Measurements from ENCODE around the gene FAM229A. TPM values are rescaled to one million over a fixed set of nuclear protein-coding genes. Genes with fewer than 3 reads are reported as not detected.

FAM229A gene
- total RNA-seq, 1 experiment from 2014 or later = 9.4 TPM

- no peak for ATAC-seq
- CTCF ChIA-PET = no interaction called here
- Mint-ChIP-seq H3K4me1 (no peaks in the 10 kb centered on the region), H3K27me3 (ENCODE audit: low read depth) (no peaks in the 10 kb centered on the region), H3K27ac (no peak overlapping the region), H3K36me3 (peaks cover 56% of the 10 kb centered on the region), H3K4me3 (no peak overlapping the region), H3K9me3 (no peaks in the 10 kb centered on the region)
- no peak for DNase-seq (ENCODE audit: low spot score)
- TF ChIP-seq CDX4 (CRISPR knock-in tag; IDR thresholded peaks at IDR 0.05; ENCODE audit: borderline replicate concordance) (no peak), ATF2 (CRISPR knock-in tag; IDR thresholded peaks at IDR 0.05; ENCODE audit: borderline replicate concordance, low read depth) (no peak), ATF1 (CRISPR knock-in tag; IDR thresholded peaks at IDR 0.05) (no peak), PREB (CRISPR knock-in tag; IDR thresholded peaks at IDR 0.05; ENCODE audit: borderline replicate concordance) (no peak), ERG (CRISPR knock-in tag; IDR thresholded peaks at IDR 0.05) (no peak), FOXP1 (CRISPR knock-in tag; IDR thresholded peaks at IDR 0.05; ENCODE audit: borderline replicate concordance) (no peak), GRHL2 (CRISPR knock-in tag; IDR thresholded peaks at IDR 0.05; ENCODE audit: insufficient replicate concordance, severe bottlenecking) (no peak), SOX15 (CRISPR knock-in tag; IDR thresholded peaks at IDR 0.05) (no peak), JUN (CRISPR knock-in tag; IDR thresholded peaks at IDR 0.05) (no peak), NR1H2 (CRISPR knock-in tag; IDR thresholded peaks at IDR 0.05) (no peak), ELF4 (CRISPR knock-in tag; IDR thresholded peaks at IDR 0.05; ENCODE audit: low read depth) (no peak), SP1 (CRISPR knock-in tag; conservative IDR thresholded peaks at IDR 0.05) (no peak), MYBL2 (CRISPR knock-in tag; IDR thresholded peaks at IDR 0.05) (no peak), ZNF138 (CRISPR knock-in tag; conservative IDR thresholded peaks at IDR 0.05) (no peak)
- POLR2A ChIA-PET = no interaction called here
These were observed 11.8 kb upstream of the FAM229A start for GRCh38 chr1:32373996-32374592.

GRCh38 chr1:32372149-32372756 lies 10.0 kb upstream of the FAM229A start:
- Mint-ChIP-seq H3K36me3 (peaks cover 59% of the 10 kb centered on the region), H3K27ac (no peak overlapping the region), H3K4me1 (no peaks in the 10 kb centered on the region), H3K4me3 (no peak overlapping the region), H3K27me3 (ENCODE audit: low read depth) (no peaks in the 10 kb centered on the region), H3K9me3 (no peaks in the 10 kb centered on the region)
- DNase-seq (ENCODE audit: low spot score) = no peak
- CTCF ChIA-PET = interaction anchor here (0.9 kb wide), 1 partner anchor 21 kb away, joined by 3 read pairs; no protein-coding TSS in a partner anchor
- no peak for ATAC-seq
- POLR2A ChIA-PET = no interaction called here
- no peak for TF ChIP-seq FOXK1 (CRISPR knock-in tag; IDR thresholded peaks at IDR 0.05)
- no peak for TF ChIP-seq JAZF1 (CRISPR knock-in tag; IDR thresholded peaks at IDR 0.05)
- no peak for TF ChIP-seq OVOL2 (CRISPR knock-in tag; IDR thresholded peaks at IDR 0.05; ENCODE audit: borderline replicate concordance)
